HG03095 (cell line): ENCODE results near the gene SLC5A3.

Experiments used
- ATAC-seq: cut with Tn5 transposase; IDR thresholded peaks from one replicate; pipeline ENCODE4 v1.9.1; 2021; ENCODE audit warnings: moderate library complexity; ENCODE audit not compliant: unreplicated experiment

Gene SLC5A3

GRCh38 chr21:34065027-34065426 lies 8.4 kb upstream of the SLC5A3 start:
- no peak for ATAC-seq

GRCh38 chr21:34071683-34072082 lies 1.7 kb upstream of the SLC5A3 start:
- no peak for ATAC-seq

GRCh38 chr21:34072145-34073031 lies 990 bp upstream of the SLC5A3 start:
- ATAC-seq = no peak

- peak; percentile 36 for ATAC-seq
Observed at GRCh38 chr21:34073749-34074282, 438 bp downstream of the SLC5A3 start.

- ATAC-seq = peak; percentile 1
Observed at GRCh38 chr21:34074283-34075090, 1.1 kb downstream of the SLC5A3 start.

GRCh38 chr21:34075091-34075425 lies 1.7 kb downstream of the SLC5A3 start:
- no peak for ATAC-seq

GRCh38 chr21:34075760-34076660 lies 2.6 kb downstream of the SLC5A3 start:
- ATAC-seq = no peak

GRCh38 chr21:34076835-34077234 lies 3.5 kb downstream of the SLC5A3 start:
- no peak for ATAC-seq

- ATAC-seq = no peak
Observed at GRCh38 chr21:34077888-34078287, 4.5 kb downstream of the SLC5A3 start.

GRCh38 chr21:34078915-34079314 lies 5.5 kb downstream of the SLC5A3 start:
- ATAC-seq = no peak

GRCh38 chr21:34080710-34081109 lies 7.3 kb downstream of the SLC5A3 start:
- no peak for ATAC-seq

- ATAC-seq = no peak
Observed at GRCh38 chr21:34082769-34083168, 9.4 kb downstream of the SLC5A3 start.

GRCh38 chr21:34083357-34083756 lies 10.0 kb downstream of the SLC5A3 start:
- ATAC-seq = no peak

GRCh38 chr21:34085129-34085528 lies 11.8 kb downstream of the SLC5A3 start:
- ATAC-seq = no peak

GRCh38 chr21:34086887-34087306 lies 13.5 kb downstream of the SLC5A3 start:
- ATAC-seq = no peak

GRCh38 chr21:34088752-34089151 lies 15.4 kb downstream of the SLC5A3 start:
- ATAC-seq = no peak

GRCh38 chr21:34091032-34091431 lies 17.7 kb downstream of the SLC5A3 start:
- no peak for ATAC-seq

GRCh38 chr21:34091607-34092006 lies 18.2 kb downstream of the SLC5A3 start:
- ATAC-seq = no peak

- no peak for ATAC-seq
Observed at GRCh38 chr21:34092262-34092921, 19.0 kb downstream of the SLC5A3 start.

- ATAC-seq = no peak
Observed at GRCh38 chr21:34093083-34093482, 19.7 kb downstream of the SLC5A3 start.
